Trophoblast cell (in vitro differentiated cells and primary cell): ENCODE results near the gene PPT2.

Experiments used
- DNase-seq, 2 donors: peaks; one replicate each; pipeline ENCODE4 v3.0.0-alpha.2; 2016
- H2AFZ ChIP-seq: 2 replicates; pipeline ENCODE4 v1.6.1; 2013; ENCODE audit warnings: low read length, moderate library complexity, mild to moderate bottlenecking; ENCODE audit not compliant: insufficient read depth, poor library complexity
- H2AK5ac ChIP-seq: 2 replicates; pipeline ENCODE4 v1.6.1; 2013; ENCODE audit warnings: mild to moderate bottlenecking, low read length
- H2BK120ac ChIP-seq: 2 replicates; pipeline ENCODE4 v1.6.1; 2013; ENCODE audit warnings: low read length, mild to moderate bottlenecking, moderate library complexity; ENCODE audit not compliant: insufficient read depth, poor library complexity
- H2BK12ac ChIP-seq: 2 replicates; pipeline ENCODE4 v1.6.1; 2013; ENCODE audit warnings: mild to moderate bottlenecking, low read length, moderate library complexity
- H2BK5ac ChIP-seq: 2 replicates; pipeline ENCODE4 v1.6.1; 2013; ENCODE audit warnings: low read length, low read depth, moderate library complexity, mild to moderate bottlenecking; ENCODE audit not compliant: poor library complexity
- H3K14ac ChIP-seq: 2 replicates; pipeline ENCODE4 v1.6.1; 2013; ENCODE audit warnings: mild to moderate bottlenecking, low read length
- H3K18ac ChIP-seq: 2 replicates; pipeline ENCODE4 v1.6.1; 2013; ENCODE audit warnings: mild to moderate bottlenecking, low read length
- H3K23ac ChIP-seq: 2 replicates; pipeline ENCODE4 v1.6.1; 2013; ENCODE audit warnings: low read length
- H3K27ac ChIP-seq: 2 replicates; pipeline ENCODE4 v1.5.1; 2013; ENCODE audit warnings: low read depth, mild to moderate bottlenecking, inconsistent platforms, low read length, moderate library complexity
- H3K27me3 ChIP-seq: 2 replicates; pipeline ENCODE4 v1.6.1; 2013; ENCODE audit warnings: inconsistent platforms, mild to moderate bottlenecking, low read length, moderate library complexity; ENCODE audit not compliant: insufficient read depth
- H3K36me3 ChIP-seq, 2 experiments: 1 replicate in 1 of 2; 2 replicates in 1 of 2; pipeline ENCODE4 v1.6.1; 2013; ENCODE audit warnings: low read length in 2 of 2, mild to moderate bottlenecking in 2 of 2, moderate library complexity in 1 of 2; ENCODE audit not compliant: insufficient read depth in 2 of 2, control insufficient read depth in 1 of 2
- H3K4ac ChIP-seq: 2 replicates; pipeline ENCODE4 v1.6.1; 2013; ENCODE audit warnings: low read depth, mild to moderate bottlenecking, low read length, moderate library complexity
- H3K4me1 ChIP-seq, 2 experiments: 1 replicate in 1 of 2; 2 replicates in 1 of 2; pipeline ENCODE4 v1.6.1; 2013; ENCODE audit warnings: low read length in 2 of 2, mild to moderate bottlenecking in 2 of 2, moderate library complexity in 1 of 2; ENCODE audit not compliant: insufficient read depth in 2 of 2, control insufficient read depth in 1 of 2
- H3K4me2 ChIP-seq: 2 replicates; pipeline ENCODE4 v1.6.1; 2013; ENCODE audit warnings: inconsistent platforms, mild to moderate bottlenecking, low read length, moderate library complexity
- H3K4me3 ChIP-seq: 2 replicates; pipeline ENCODE4 v1.5.1; 2013; ENCODE audit warnings: mild to moderate bottlenecking, low read depth, low read length, inconsistent platforms
- H3K79me1 ChIP-seq: one replicate; pipeline ENCODE4 v1.6.1; 2013; ENCODE audit warnings: low read length
- H3K79me2 ChIP-seq: 2 replicates; pipeline ENCODE4 v1.6.1; 2013; ENCODE audit warnings: low read length, mild to moderate bottlenecking; ENCODE audit not compliant: control insufficient read depth, insufficient read depth, poor library complexity
- H3K9ac ChIP-seq: 2 replicates; pipeline ENCODE4 v1.6.1; 2013; ENCODE audit warnings: mild to moderate bottlenecking, low read length
- H3K9me3 ChIP-seq: 2 replicates; pipeline ENCODE4 v1.6.1; 2013; ENCODE audit warnings: low read depth, mild to moderate bottlenecking, control low read depth, inconsistent platforms, low read length; ENCODE audit not compliant: insufficient read depth
- H4K12ac ChIP-seq: 2 replicates; pipeline ENCODE4 v1.6.1; 2013; ENCODE audit warnings: low read depth, mild to moderate bottlenecking, low read length, moderate library complexity
- H4K8ac ChIP-seq: 2 replicates; pipeline ENCODE4 v1.6.1; 2013; ENCODE audit warnings: low read depth, mild to moderate bottlenecking, low read length, moderate library complexity
- H4K91ac ChIP-seq: one replicate; pipeline ENCODE4 v1.6.1; 2013; ENCODE audit warnings: low read depth, mild to moderate bottlenecking, low read length, moderate library complexity
- WGBS: extraction: QIAGEN DNeasy Blood & Tissue Kit; methylation state at CpG from one replicate; pipeline ENCODE4 v1.1.7; 2013; ENCODE audit warnings: missing lambda C conversion rate; ENCODE audit not compliant: insufficient read length, insufficient coverage; ENCODE audit errors: extremely low coverage; 5-methylcytosine and 5-hydroxymethylcytosine counted together

The PPT2 gene

GRCh38 chr6:32115623-32116022 lies 38.3 kb upstream of the PPT2 start:
- peaks cover 40 to 41% of the 10 kb centered on the region in 2 experiments for H3K36me3 ChIP-seq
- H3K79me1 ChIP-seq: no peaks in the 10 kb centered on the region
- H3K27me3 ChIP-seq: no peaks in the 10 kb centered on the region
- H3K4me1 ChIP-seq: peaks cover 4 to 7% of the 10 kb centered on the region in 2 experiments
- no peak overlapping the region for H3K4ac ChIP-seq
- H3K9me3 ChIP-seq: peaks cover under 1% of the 10 kb centered on the region
- no peak overlapping the region for H3K4me2 ChIP-seq
- no peak overlapping the region for H4K91ac ChIP-seq
- H2AFZ ChIP-seq: no peak overlapping the region
- no peak overlapping the region for H2BK120ac ChIP-seq
- no peak overlapping the region for H3K9ac ChIP-seq
- no peak overlapping the region for H3K4me3 ChIP-seq
- no peak overlapping the region for H4K8ac ChIP-seq
- H3K79me2 ChIP-seq: no peaks in the 10 kb centered on the region
- H2BK5ac ChIP-seq: no peak overlapping the region
- H4K12ac ChIP-seq: no peak overlapping the region
- no peak for DNase-seq
- no peak overlapping the region for H3K14ac ChIP-seq
- no peak overlapping the region for H2BK12ac ChIP-seq
- no CpG with 5 or more reads among the region's 6 CpGs for WGBS
- H3K23ac ChIP-seq: no peak overlapping the region
- H2AK5ac ChIP-seq: no peak overlapping the region
- no peak overlapping the region for H3K18ac ChIP-seq
- no peak overlapping the region for H3K27ac ChIP-seq

GRCh38 chr6:32116674-32117073 lies 37.3 kb upstream of the PPT2 start:
- H3K4me3 ChIP-seq: no peak overlapping the region
- H3K4me1 ChIP-seq: peaks cover 4 to 7% of the 10 kb centered on the region in 2 experiments
- no peak overlapping the region for H4K91ac ChIP-seq
- H3K23ac ChIP-seq: no peak overlapping the region
- H3K4ac ChIP-seq: no peak overlapping the region
- no peak overlapping the region for H3K9ac ChIP-seq
- H3K18ac ChIP-seq: no peak overlapping the region
- H3K9me3 ChIP-seq: no peaks in the 10 kb centered on the region
- H3K79me2 ChIP-seq: no peaks in the 10 kb centered on the region
- H3K14ac ChIP-seq: no peak overlapping the region
- no peak overlapping the region for H2BK12ac ChIP-seq
- no peak overlapping the region for H2AFZ ChIP-seq
- no peaks in the 10 kb centered on the region for H3K79me1 ChIP-seq
- H3K4me2 ChIP-seq: no peak overlapping the region
- no peak overlapping the region for H2BK120ac ChIP-seq
- H3K27me3 ChIP-seq: no peaks in the 10 kb centered on the region
- no CpG with 5 or more reads among the region's 7 CpGs for WGBS
- DNase-seq: no peak
- H3K36me3 ChIP-seq: peaks cover 46 to 47% of the 10 kb centered on the region in 2 experiments
- no peak overlapping the region for H4K12ac ChIP-seq
- H2BK5ac ChIP-seq: no peak overlapping the region
- H3K27ac ChIP-seq: no peak overlapping the region
- no peak overlapping the region for H4K8ac ChIP-seq
- H2AK5ac ChIP-seq: no peak overlapping the region

GRCh38 chr6:32117461-32117860 lies 36.5 kb upstream of the PPT2 start:
- H3K4me3 ChIP-seq: no peak overlapping the region
- no peak for DNase-seq
- no peak overlapping the region for H3K23ac ChIP-seq
- H2AK5ac ChIP-seq: no peak overlapping the region
- no peak overlapping the region for H3K4ac ChIP-seq
- no peak overlapping the region for H2BK120ac ChIP-seq
- no CpG with 5 or more reads among the region's 9 CpGs for WGBS
- peaks cover 4 to 7% of the 10 kb centered on the region in 2 experiments for H3K4me1 ChIP-seq
- no peak overlapping the region for H3K27ac ChIP-seq
- no peak overlapping the region for H4K12ac ChIP-seq
- no peak overlapping the region for H3K4me2 ChIP-seq
- H4K8ac ChIP-seq: no peak overlapping the region
- no peak overlapping the region for H3K14ac ChIP-seq
- H3K9me3 ChIP-seq: no peaks in the 10 kb centered on the region
- no peak overlapping the region for H3K9ac ChIP-seq
- H3K18ac ChIP-seq: no peak overlapping the region
- H3K79me2 ChIP-seq: no peaks in the 10 kb centered on the region
- no peak overlapping the region for H2BK12ac ChIP-seq
- no peak overlapping the region for H2BK5ac ChIP-seq
- H4K91ac ChIP-seq: no peak overlapping the region
- H2AFZ ChIP-seq: no peak overlapping the region
- no peaks in the 10 kb centered on the region for H3K79me1 ChIP-seq
- H3K27me3 ChIP-seq: no peaks in the 10 kb centered on the region
- peaks cover 48 to 51% of the 10 kb centered on the region in 2 experiments for H3K36me3 ChIP-seq

DNA sequence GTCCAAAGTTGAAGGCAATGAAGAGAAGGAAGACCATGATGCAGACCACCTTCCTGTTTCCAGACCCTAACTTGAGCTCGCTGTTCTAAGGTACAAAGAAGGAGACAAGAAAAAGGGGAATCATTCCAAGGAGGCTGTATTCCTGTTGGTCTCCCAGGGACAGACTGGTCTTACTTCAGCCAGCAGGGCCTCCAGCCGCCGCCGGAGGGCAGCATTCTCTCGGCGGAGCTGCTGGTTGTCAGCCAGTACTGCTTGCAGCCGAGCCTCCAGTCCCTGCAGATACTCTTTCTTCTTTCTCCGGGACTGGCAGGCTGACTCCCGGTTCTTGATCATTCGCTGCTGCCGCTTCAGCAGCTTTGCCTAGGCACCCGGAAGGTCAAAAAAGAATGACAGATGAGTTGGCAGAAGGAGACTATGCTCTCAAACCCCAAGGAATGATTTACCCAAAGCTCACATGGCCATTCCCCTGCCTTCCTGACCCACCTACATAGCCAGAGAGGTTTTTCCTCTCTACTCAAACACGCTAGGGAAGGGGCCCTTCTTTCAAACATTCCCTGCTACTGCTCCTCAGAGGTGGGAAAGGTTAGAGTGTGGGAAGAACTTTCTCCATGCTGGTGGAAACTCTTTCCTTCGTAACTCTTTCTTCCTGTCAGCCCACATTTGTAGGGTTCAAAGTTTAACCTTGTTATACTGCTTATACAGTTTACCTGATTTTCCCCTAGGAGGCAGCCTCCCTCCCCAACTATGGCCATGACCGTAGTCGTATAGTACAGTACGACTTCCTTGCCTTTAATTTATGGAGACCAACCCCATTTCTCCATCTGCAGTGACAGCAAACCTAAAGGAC lies 34.9 kb upstream of the PPT2 start:
- Histone ChIP-seq H2BK5ac (no peak overlapping the region), H3K79me2 (no peaks in the 10 kb centered on the region), H3K4me2 (no peak overlapping the region), H2AFZ (no peak overlapping the region), H4K91ac (no peak overlapping the region), H3K9ac (no peak overlapping the region), H3K79me1 (no peaks in the 10 kb centered on the region), H3K27me3 (no peaks in the 10 kb centered on the region), H4K8ac (no peak overlapping the region), H2BK12ac (no peak overlapping the region), H3K18ac (no peak overlapping the region), H3K14ac (no peak overlapping the region), H3K4ac (no peak overlapping the region), H3K27ac (no peak overlapping the region), H3K9me3 (no peaks in the 10 kb centered on the region), H2BK120ac (no peak overlapping the region), H3K23ac (no peak overlapping the region), H2AK5ac (no peak overlapping the region), H3K36me3 (peaks cover 50 to 57% of the 10 kb centered on the region in 2 experiments), H4K12ac (no peak overlapping the region), H3K4me1 (peaks cover 3 to 6% of the 10 kb centered on the region in 2 experiments), H3K4me3 (no peak overlapping the region)
- WGBS: no CpG with 5 or more reads among the region's 17 CpGs
- peak; percentile 80 to 86 for DNase-seq
